Measurements from ENCODE around the gene MARVELD3.

- TF ChIP-seq CTCF (conservative IDR thresholded peaks at IDR 0.05; ENCODE audit: low read length): no peak
- no peak for TF ChIP-seq EZH2phosphoT487 (IDR thresholded peaks at IDR 0.05; ENCODE audit: borderline replicate concordance)
These were observed 1.8 kb downstream of the MARVELD3 start for GRCh38 chr16:71627731-71628181.

All from Loucy (cell line).